GM21825 (cell line): ENCODE measurements around the gene BCAS3.
"Not testable (repeated sequence)": the region's sequence is repeated elsewhere in the genome, so short reads cannot be mapped to it uniquely, and the experiment has no call there.

Experiments used
- ATAC-seq: cut with Tn5 transposase; IDR thresholded peaks from one replicate; pipeline ENCODE4 v1.9.1; 2021; ENCODE audit warnings: mild to moderate bottlenecking, moderate library complexity; ENCODE audit not compliant: unreplicated experiment

Gene BCAS3

GRCh38 chr17:60863892-60864707, 186.4 kb downstream of the BCAS3 start:
- no peak for ATAC-seq

- ATAC-seq: no peak
Observed at GRCh38 chr17:60864708-60865005, 187.0 kb downstream of the BCAS3 start.

- ATAC-seq: no peak
Observed at GRCh38 chr17:60874772-60875171, 197.1 kb downstream of the BCAS3 start.

GRCh38 chr17:60886731-60887613, 209.3 kb downstream of the BCAS3 start:
- ATAC-seq: not testable (repeated sequence)

GRCh38 chr17:60887614-60888028, 210.0 kb downstream of the BCAS3 start:
- no peak for ATAC-seq

- ATAC-seq: no peak
Observed at GRCh38 chr17:60888812-60889709, 211.4 kb downstream of the BCAS3 start.

- ATAC-seq: no peak
Observed at GRCh38 chr17:60891149-60891548, 213.5 kb downstream of the BCAS3 start.

- no peak for ATAC-seq
Observed at GRCh38 chr17:60893475-60893874, 215.8 kb downstream of the BCAS3 start.

GRCh38 chr17:60896996-60897395, 219.3 kb downstream of the BCAS3 start:
- ATAC-seq: no peak

GRCh38 chr17:60899115-60899514, 221.5 kb downstream of the BCAS3 start:
- ATAC-seq: no peak

GRCh38 chr17:60900688-60901087, 223.0 kb downstream of the BCAS3 start:
- ATAC-seq: no peak

GRCh38 chr17:60901242-60901641, 223.6 kb downstream of the BCAS3 start:
- no peak for ATAC-seq

GRCh38 chr17:60901806-60902205, 224.2 kb downstream of the BCAS3 start:
- ATAC-seq: no peak

- ATAC-seq: no peak
Observed at GRCh38 chr17:60902399-60902798, 224.7 kb downstream of the BCAS3 start.

- ATAC-seq: no peak
Observed at GRCh38 chr17:60904582-60904981, 226.9 kb downstream of the BCAS3 start.

- no peak for ATAC-seq
Observed at GRCh38 chr17:60905709-60906108, 228.1 kb downstream of the BCAS3 start.

GRCh38 chr17:60908324-60908723, 230.7 kb downstream of the BCAS3 start:
- ATAC-seq: no peak

GRCh38 chr17:60909405-60909804, 231.8 kb downstream of the BCAS3 start:
- no peak for ATAC-seq

GRCh38 chr17:60910415-60910814, 232.8 kb downstream of the BCAS3 start:
- ATAC-seq: no peak

- no peak for ATAC-seq
Observed at GRCh38 chr17:60914078-60914477, 236.4 kb downstream of the BCAS3 start.

- ATAC-seq: no peak
Observed at GRCh38 chr17:60916043-60916442, 238.4 kb downstream of the BCAS3 start.
